Peyer's patch (tissue), 4 donors: ENCODE results near the gene CDH8.

Experiments
- CTCF ChIP-seq, 6 experiments: fragments of 450-650 bp in 4 of 6; fragments of 200-600 bp in 2 of 6; sonication (generic) in 1 of 6; IDR thresholded peaks; one replicate each; pipeline ENCODE4 v1.5.1; 2017 to 2019; ENCODE audit warnings: antibody characterized with exemption in 6 of 6, mild to moderate bottlenecking in 3 of 6, moderate library complexity in 1 of 6
- POLR2A ChIP-seq, 2 donors: fragments of 450-650 bp; IDR thresholded peaks; one replicate each; pipeline ENCODE4 v1.5.1; 2017; ENCODE audit warnings: antibody characterized with exemption in 2 of 2, mild to moderate bottlenecking in 2 of 2, moderate library complexity in 2 of 2

- TF ChIP-seq CTCF (IDR thresholded peaks at IDR 0.05): no peak
- TF ChIP-seq POLR2A (IDR thresholded peaks at IDR 0.05): no peak
Observed at GRCh38 chr16:61820398-61820797, 215.8 kb downstream of the CDH8 start.
